CD4-positive, alpha-beta T cell treated with Interleukin-1 beta for 1 hour (primary cell): ENCODE data around the gene D2HGDH.
A peak's percentile ranks its signal among the peaks of the same experiment; 100 is the strongest.
"Not testable (repeated sequence)": the region's sequence is repeated elsewhere in the genome, so short reads cannot be mapped to it uniquely, and the experiment has no call there.

Experiments used
- DNase-seq, 2 donors: peaks; one replicate each; pipeline ENCODE4 v3.0.0-alpha.2; 2020 to 2022

The D2HGDH gene

DNA sequence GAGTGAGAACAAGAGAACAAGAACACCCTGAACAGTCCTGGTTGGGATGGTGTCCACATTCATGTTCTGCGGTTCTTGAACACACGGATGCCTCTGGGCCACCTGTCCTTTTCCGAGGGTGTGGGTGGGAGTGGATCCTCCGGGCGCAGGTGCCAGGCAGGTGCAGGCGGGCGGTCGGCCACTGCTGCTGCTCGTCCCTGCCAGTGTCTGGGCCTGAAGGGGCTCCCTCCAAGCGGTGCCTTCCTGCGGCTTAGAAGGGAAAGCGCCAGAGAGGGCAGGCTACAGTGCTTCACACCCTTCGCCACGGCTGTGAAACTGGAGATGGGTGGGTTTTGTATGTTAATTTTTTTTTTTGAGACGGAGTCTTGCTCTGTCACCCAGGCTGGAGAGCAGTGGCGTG lies 8.0 kb upstream of the D2HGDH start:
- no peak for DNase-seq

DNA sequence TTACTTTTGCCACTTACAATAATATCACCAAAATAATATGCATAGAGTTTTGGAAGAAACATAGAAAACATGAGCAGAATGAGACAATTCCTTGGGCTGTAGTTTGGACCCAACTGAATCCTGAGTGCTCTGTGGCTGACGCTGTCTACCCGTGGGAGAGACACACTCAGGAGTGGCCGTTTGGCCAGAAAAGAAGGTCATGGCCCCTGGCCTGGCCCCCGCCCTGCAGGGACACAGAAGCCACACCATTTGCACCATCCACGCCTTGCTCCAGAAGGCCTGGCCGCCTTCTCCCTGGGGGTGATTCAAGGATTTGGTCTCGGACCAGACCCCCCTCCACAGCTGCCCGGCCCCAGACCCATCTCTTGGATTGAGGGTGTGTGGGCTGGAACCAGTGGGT lies 6.4 kb upstream of the D2HGDH start:
- DNase-seq: no peak

- DNase-seq: no peak
Measured at GRCh38 chr2:241728627-241729026, 5.8 kb upstream of the D2HGDH start.

- DNase-seq: no peak
Measured at GRCh38 chr2:241729868-241730267, 4.6 kb upstream of the D2HGDH start.

DNA sequence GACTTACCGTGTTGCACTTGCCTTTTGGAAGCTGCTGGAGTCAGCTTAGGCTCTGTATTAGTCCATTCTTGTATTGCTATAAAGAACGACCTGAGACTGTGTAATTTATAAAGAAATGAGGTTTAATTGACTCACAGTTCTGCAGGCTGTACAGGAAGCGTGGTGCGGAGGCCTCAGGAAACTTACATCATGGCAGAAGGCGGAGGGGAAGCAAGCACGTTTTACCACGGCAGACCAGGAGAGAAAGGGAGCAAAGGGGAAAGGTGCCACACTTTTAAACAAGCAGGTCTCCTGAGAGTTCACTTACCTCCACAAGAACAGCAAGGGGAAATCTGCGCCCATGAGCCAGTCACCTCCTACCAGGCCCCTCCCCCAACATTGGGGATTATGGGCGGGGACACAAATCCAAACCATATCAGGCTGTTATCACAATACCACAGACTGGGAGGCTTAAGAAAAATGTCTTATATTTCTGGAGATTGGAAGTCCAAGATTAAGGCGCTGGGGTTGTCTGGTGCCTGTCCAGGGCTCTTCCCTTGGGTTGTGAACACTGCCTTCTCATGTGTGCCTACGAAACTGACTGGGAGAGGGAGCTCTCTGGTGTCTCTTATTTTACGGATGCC lies 3.6 kb upstream of the D2HGDH start:
- DNase-seq: no peak

DNA sequence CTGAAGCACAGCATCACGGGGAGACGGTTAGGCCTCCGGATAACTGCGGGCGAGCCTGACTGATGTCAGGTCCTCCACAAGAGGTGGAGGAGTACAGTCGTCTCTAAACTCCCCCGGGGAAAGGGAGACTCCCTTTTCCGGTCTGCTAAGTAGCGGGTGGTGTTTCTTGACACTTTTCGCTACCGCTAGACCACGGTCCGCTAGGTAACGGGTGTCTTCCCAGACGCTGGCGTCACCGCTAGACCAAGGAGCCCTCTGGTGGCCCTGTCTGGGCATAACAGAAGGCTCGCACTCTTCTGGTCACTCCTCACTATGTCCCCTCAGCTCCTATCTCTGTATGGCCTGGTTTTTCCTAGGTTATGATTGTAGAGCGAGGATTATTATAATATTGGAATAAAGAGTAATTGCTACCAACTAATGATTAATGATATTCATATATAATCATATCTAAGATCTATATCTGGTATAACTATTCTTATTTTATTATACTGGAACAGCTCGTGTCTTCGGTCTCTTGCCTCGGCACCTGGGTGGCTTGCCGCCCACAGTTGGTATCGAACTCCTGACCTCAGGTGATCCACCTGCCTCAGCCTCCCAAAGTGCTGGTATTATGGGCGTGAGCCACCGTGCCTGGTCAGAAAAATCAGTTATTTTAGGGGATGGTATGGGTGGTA lies 1.8 kb upstream of the D2HGDH start:
- DNase-seq: peak; percentile 35 to 55

DNA sequence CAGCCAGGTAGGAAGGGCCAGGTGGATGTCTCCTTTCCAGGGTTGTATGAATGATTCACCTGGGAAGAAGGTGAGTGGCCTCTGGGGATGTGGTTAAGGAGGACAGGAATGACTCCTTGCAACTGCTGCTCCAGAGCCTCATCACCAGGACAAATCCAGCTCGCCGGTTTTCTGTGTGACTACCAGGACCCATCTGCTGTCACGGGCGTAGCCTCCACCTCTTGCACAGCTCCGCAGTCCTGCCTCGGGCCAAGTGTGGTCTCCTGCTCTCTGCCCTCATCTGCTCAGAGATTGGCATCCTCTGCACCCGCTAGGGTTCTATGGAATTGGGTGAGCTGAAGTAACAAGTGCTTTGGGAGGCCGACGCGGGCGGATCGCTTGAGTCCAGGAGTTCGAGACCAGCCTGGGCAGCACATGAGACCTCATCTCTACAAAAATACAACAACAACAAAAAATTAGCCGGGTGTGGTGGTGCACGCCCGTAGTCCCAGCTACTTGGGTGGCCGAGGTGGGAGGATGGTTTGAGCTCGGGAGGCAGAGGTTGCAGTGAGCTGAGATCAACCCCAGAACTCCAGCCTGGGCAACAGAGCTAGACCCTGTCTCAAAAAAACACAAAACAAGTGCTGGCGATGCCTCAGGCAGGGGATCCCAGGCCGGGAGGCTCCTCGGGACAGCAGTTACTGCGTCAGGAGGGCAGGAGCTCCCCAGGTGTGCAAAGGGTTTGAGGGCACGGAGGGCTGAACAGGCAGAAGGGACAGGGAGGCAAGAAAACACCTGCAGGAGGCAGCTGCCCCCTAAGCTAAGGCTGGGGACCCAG lies 831 bp upstream of the D2HGDH start:
- no peak for DNase-seq

DNA sequence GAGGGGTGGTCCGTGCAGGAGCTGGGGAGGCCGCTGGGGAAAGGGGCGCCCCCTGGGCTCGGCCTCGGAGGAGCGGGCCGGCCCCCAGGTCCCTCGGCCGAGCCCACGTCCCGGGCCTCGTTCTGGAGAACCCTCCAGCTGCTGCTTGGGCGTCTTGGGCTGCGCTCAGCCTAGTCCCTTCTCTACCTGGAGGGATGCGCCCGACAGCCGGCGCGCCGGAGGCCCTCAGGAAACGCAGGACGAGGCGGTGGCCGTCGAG lies 293 bp upstream of the D2HGDH start:
- no peak for DNase-seq

- no peak for DNase-seq
Measured at GRCh38 chr2:241736111-241736510, 1.7 kb downstream of the D2HGDH start.

GRCh38 chr2:241738040-241738686 lies 3.7 kb downstream of the D2HGDH start:
- no peak for DNase-seq

- DNase-seq: no peak
Measured at GRCh38 chr2:241739177-241739576, 4.7 kb downstream of the D2HGDH start.

DNA sequence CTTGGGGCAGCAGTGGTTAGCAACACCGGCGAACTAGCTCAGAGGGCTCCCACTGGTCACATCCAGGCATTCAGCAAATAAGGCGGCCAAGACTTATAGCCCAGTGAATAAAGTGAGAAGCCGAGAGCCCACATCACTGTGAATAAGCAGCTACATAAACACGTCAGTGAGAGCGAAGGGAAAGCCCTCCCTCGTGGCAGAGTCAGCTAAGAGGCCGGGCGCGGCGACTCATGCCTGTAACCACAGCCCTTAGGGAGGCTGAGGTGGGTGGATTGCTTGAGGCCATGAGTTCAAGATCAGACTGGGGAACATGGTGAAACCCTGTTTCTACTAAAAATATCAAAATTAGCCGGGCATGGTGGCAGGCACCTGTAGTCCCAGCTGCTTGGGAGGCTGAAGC lies 5.2 kb downstream of the D2HGDH start:
- no peak for DNase-seq

- peak; percentile 28 to 41 for DNase-seq
Measured at GRCh38 chr2:241741016-241741415, 6.6 kb downstream of the D2HGDH start.

- no peak for DNase-seq
Measured at GRCh38 chr2:241742320-241742939, 8.0 kb downstream of the D2HGDH start.

DNA sequence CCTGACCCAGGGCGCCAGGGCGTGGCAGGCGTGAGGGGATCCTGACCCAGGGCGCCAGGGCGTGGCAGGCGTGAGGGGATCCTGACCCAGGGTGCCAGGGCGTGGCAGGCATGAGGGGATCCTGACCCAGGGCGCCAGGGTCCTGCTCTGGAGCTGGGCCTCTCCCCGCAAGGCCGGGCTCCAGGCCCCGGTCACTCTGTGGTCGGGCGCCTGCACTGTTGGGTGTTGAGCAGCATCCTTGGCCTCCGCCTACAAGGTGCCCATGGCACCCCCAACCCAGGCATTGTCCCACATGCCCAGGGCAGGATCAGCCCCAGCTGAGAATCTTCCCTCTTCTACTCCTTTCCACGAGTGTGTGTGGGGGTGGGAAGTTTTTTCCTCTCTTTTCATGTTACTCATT lies 8.6 kb downstream of the D2HGDH start:
- DNase-seq: not testable (repeated sequence)

DNA sequence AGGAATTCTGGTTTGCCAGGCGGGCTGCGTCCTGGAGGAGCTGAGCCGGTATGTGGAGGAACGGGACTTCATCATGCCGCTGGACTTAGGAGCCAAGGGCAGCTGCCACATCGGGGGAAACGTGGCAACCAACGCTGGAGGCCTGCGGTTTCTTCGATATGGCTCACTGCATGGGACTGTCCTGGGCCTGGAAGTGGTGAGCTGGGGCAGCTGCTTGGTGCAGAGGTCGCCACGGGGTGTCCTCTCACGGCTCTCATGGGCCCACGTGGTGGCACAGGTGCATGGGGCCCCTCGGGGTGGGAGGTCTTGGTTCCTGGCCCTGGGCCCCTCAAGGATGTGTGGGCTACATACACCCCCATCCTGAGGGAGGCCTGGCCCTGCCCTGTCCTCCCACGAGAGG lies 9.2 kb downstream of the D2HGDH start:
- DNase-seq: no peak

- DNase-seq: no peak
Measured at GRCh38 chr2:241744028-241744754, 9.8 kb downstream of the D2HGDH start.

DNA sequence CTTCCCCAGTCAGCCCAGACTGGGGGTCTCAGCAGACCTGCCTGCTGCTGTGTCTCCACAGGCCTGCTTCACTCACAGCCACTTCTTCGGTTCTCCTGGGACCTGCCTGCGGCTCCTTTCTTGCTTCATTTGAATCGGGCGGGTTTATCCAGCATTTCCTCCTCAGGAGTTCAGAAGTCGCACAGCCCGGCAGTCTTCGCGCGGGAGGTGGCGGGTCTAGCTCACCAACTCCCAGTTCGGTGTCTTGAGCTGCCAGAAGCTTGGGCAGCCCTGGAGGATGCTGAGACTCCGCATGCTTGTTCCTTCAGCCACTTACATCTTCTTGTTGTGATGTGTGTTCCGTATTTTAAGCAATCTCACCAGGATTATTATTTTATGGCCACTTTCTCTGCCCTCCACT lies 10.8 kb downstream of the D2HGDH start:
- DNase-seq: no peak

GRCh38 chr2:241746084-241746483 lies 11.7 kb downstream of the D2HGDH start:
- no peak for DNase-seq

- no peak for DNase-seq
Measured at GRCh38 chr2:241748468-241749256, 14.2 kb downstream of the D2HGDH start.

DNA sequence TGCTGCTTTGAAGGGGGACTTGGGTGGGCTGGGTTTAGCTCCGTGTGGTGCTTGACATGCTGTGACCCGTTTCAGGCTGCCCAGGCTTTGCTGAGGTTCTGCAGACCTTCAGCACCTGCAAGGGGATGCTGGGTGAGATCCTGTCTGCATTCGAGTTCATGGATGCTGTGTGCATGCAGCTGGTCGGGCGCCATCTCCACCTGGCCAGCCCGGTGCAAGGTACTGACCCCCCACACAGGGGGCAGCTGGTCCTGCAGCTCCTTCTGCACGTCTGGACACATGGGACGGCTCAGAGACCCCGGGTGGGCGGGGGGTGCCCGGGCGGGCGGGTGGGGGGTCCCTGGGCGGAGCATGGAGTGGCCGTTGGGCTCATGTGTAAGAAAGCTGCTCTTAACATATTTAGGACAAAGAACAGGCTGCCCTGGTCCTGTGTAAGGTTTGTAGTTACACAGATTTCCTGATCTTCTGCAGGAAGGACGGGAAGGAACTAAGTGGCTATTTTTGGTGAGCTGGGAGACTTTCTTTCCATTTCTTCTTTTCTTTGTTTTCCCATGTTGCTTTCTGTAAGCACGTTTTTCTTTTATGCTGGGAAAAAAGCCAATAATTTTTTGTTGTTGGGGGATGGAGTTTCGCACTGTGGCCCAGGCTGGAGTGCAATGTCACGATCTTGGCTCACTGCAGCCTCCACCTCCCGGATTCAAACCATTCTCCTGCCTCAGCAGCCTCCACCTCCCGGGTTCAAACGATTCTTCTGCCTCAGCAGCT lies 15.8 kb downstream of the D2HGDH start:
- DNase-seq: no peak
